Measurements from ENCODE around the gene APEX2.
"Not testable (repeated sequence)": the region's sequence is repeated elsewhere in the genome, so short reads cannot be mapped to it uniquely, and the experiment has no call there.

Gene APEX2

GRCh38 chrX:54999717-55000598 lies at the start of gene APEX2:
APEX2 (plus strand) TSS chrX:55000363; CDS start chrX:55000423, 60 bp downstream.
- DNase-seq (ENCODE audit: low read depth in 2 of 2) = peak; percentile 80 to 83

- DNase-seq (ENCODE audit: low read depth in 2 of 2) = no peak
Measured at GRCh38 chrX:54950730-54951375, 49.3 kb upstream of the APEX2 start.

GRCh38 chrX:54961750-54962149 lies 38.4 kb upstream of the APEX2 start:
- DNase-seq (ENCODE audit: low read depth in 2 of 2) = no peak

GRCh38 chrX:54964766-54965497 lies 35.2 kb upstream of the APEX2 start:
- no peak for DNase-seq (ENCODE audit: low read depth in 2 of 2)

- DNase-seq (ENCODE audit: low read depth in 2 of 2) = no peak
Measured at GRCh38 chrX:54977387-54977786, 22.8 kb upstream of the APEX2 start.

GRCh38 chrX:54978448-54978847 lies 21.7 kb upstream of the APEX2 start:
- DNase-seq (ENCODE audit: low read depth in 2 of 2) = no peak

GRCh38 chrX:54979432-54979831 lies 20.7 kb upstream of the APEX2 start:
- DNase-seq (ENCODE audit: low read depth in 2 of 2) = no peak

- no peak for DNase-seq (ENCODE audit: low read depth in 2 of 2)
Measured at GRCh38 chrX:54980334-54980733, 19.8 kb upstream of the APEX2 start.

GRCh38 chrX:54983306-54983705 lies 16.9 kb upstream of the APEX2 start:
- not testable (repeated sequence) for DNase-seq (ENCODE audit: low read depth in 2 of 2)

- no peak for DNase-seq (ENCODE audit: low read depth in 2 of 2)
Measured at GRCh38 chrX:54991706-54992105, 8.5 kb upstream of the APEX2 start.

- DNase-seq (ENCODE audit: low read depth in 2 of 2) = no peak
Measured at GRCh38 chrX:54992911-54993622, 7.1 kb upstream of the APEX2 start.

GRCh38 chrX:54994099-54994498 lies 6.1 kb upstream of the APEX2 start, which contains the start of gene PFKFB1:
PFKFB1 (minus strand) TSS chrX:54994188; CDS start chrX:54994007, 181 bp downstream.
- no peak for DNase-seq (ENCODE audit: low read depth in 2 of 2)

- no peak for DNase-seq (ENCODE audit: low read depth in 2 of 2)
Measured at GRCh38 chrX:54994668-54995351, 5.4 kb upstream of the APEX2 start.

GRCh38 chrX:54995621-54996020 lies 4.5 kb upstream of the APEX2 start:
- no peak for DNase-seq (ENCODE audit: low read depth in 2 of 2)

- DNase-seq (ENCODE audit: low read depth in 2 of 2) = no peak
Measured at GRCh38 chrX:55004231-55004630, 4.1 kb downstream of the APEX2 start.

- no peak for DNase-seq (ENCODE audit: low read depth in 2 of 2)
Measured at GRCh38 chrX:55005256-55005655, 5.1 kb downstream of the APEX2 start.

- DNase-seq (ENCODE audit: low read depth in 2 of 2) = no peak
Measured at GRCh38 chrX:55006827-55007621, 6.9 kb downstream of the APEX2 start.

- DNase-seq (ENCODE audit: low read depth in 2 of 2) = no peak
Measured at GRCh38 chrX:55007656-55008055, 7.5 kb downstream of the APEX2 start.

GRCh38 chrX:55008571-55009358 lies 8.6 kb downstream of the APEX2 start:
- DNase-seq (ENCODE audit: low read depth in 2 of 2) = no peak

Data from stimulated activated CD8-positive, alpha-beta memory T cell treated with anti-CD3 and anti-CD28 coated beads, Interleukin-15, amount 100 ng/mL, for 48 hours (primary cell).